Urinary bladder (tissue), 4 donors: ENCODE results near the gene NPW. TPM values are rescaled to one million over a fixed set of nuclear protein-coding genes. Genes with fewer than 3 reads are reported as not detected.
"Not testable (repeated sequence)": the region's sequence is repeated elsewhere in the genome, so short reads cannot be mapped to it uniquely, and the experiment has no call there.

Experiments
- DNase-seq: peaks from one replicate; pipeline ENCODE4 v3.0.0-alpha.2; 2015; ENCODE audit errors: extremely low spot score
- H3K27ac ChIP-seq: one replicate; pipeline ENCODE4 v1.5.1; 2013; ENCODE audit warnings: low read depth, mild to moderate bottlenecking, moderate library complexity
- H3K36me3 ChIP-seq: one replicate; pipeline ENCODE4 v1.6.1; 2013; ENCODE audit warnings: mild to moderate bottlenecking, moderate library complexity; ENCODE audit not compliant: insufficient read depth
- H3K4me1 ChIP-seq: one replicate; pipeline ENCODE4 v1.6.1; 2013; ENCODE audit warnings: mild to moderate bottlenecking, moderate library complexity; ENCODE audit not compliant: insufficient read depth
- H3K4me3 ChIP-seq: one replicate; pipeline ENCODE4 v1.5.1; 2013; ENCODE audit warnings: low read depth, low read length
- WGBS: extraction: QIAGEN DNeasy Blood & Tissue Kit; methylation state at CpG from one replicate; pipeline ENCODE4 v1.1.7; 2013; 5-methylcytosine and 5-hydroxymethylcytosine counted together
- polyA plus RNA-seq: library from polyadenylated mRNA; stranded (reverse); fragments of 200-250 nt; gene quantifications from one replicate; pipeline ENCODE4 v1.2.3, GENCODE V29; 2013
- total RNA-seq: library from RNA; depleted of rRNA; stranded (reverse); fragments of >200 nt; gene quantifications from one replicate; pipeline ENCODE4 v1.2.3, GENCODE V29; 2014
- donor health status: healthy with polysubstance abuse.
- donor health status: healthy.

The NPW gene
- total and polyA plus RNA-seq, 2 donors = 0.08 TPM; not detected in 1

DNA sequence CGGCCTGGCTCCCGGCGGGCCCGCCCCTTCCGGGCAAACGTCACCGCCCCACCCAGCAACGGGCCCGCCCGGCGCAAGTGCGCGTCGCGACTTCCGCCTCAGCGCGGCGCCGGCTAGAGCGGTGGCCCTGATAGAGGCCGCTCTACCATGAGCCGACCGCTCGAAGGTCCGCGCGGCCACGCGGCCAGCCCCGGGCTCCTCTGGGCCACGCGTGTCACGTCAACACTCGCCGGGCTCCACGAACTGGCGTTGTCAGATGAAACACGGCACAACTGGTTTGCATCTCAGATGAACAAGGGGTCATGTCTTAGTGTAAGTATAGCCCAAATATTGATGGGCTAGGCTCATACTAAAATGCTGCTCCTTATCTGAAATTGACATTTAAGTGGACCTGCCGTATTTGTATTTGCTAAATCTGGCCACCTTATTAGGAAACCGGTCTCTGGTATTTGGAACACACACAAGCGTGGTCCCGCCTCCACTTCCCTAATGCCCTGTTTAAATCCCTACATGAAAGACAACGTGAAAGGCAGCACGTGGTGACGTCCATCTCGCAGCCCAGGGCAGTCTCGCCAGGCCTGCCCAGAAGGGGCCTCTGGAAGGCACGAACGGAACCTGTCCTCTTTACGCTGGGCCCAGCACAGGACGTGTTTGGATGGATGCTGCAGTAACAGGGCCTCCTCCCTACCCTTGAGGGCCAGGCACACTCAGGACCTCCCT, 9.6 kb upstream of the NPW start, which contains the start of gene ZNF598:
TSS of gene ZNF598 (minus strand) at position 31 of the 720 bp plus-strand sequence.
- no peaks in the 10 kb centered on the region for H3K36me3 ChIP-seq
- peak; percentile 41 for DNase-seq
- WGBS = 1% methylated on average over 52 of the region's 52 CpGs
- H3K4me3 ChIP-seq = peak within 1 kb of the TSS; percentile 93
- peak within 1 kb of the TSS; percentile 84 for H3K27ac ChIP-seq
- no peaks in the 10 kb centered on the region for H3K4me1 ChIP-seq

DNA sequence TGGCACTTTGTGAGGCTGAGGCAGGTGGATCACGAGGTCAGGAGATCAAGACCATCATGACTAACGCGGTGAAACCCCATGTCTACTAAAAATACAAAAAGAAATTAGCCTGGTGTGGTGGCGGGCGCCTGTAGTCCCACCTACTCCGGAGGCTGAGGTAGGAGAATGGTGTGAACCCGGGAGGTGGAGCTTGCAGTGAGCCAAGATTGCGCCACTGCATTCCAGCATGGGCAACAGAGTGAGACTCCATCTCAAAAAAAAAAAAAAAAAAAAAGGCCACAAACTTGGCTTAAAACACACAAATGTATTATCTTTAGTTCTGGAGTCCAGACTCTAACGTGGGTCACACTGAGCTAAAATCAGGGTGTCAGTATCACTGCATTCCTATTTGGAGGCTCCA, 7.9 kb upstream of the NPW start:
- WGBS = 92% methylated on average over 9 of the region's 9 CpGs
- H3K4me3 ChIP-seq, H3K27ac ChIP-seq, DNase-seq, H3K4me1 ChIP-seq, H3K36me3 ChIP-seq: not testable (repeated sequence)

DNA sequence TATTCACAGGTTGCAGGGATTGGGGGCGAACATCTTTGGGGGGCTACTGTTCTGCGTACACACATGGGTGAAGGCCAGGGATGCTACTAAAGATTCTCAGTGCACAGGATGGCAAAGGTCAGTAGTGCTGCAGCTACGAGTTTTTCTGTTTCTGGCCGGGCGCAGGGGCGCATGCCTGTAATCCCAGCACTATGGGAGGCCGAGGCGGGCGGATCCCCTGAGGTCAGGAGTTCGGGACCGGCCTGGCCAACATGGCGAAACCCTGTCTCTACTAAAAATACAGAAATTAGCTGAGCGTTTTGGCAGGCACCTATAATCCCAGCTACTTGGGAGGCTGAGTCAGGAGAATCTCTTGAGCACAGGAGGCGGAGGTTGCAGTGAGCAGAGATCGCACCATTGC, 6.1 kb upstream of the NPW start:
- Histone ChIP-seq H3K4me1 (no peaks in the 10 kb centered on the region), H3K4me3 (no peak overlapping the region), H3K36me3 (no peaks in the 10 kb centered on the region), H3K27ac (no peak overlapping the region)
- 89% methylated on average over 15 of the region's 15 CpGs for WGBS
- no peak for DNase-seq

DNA sequence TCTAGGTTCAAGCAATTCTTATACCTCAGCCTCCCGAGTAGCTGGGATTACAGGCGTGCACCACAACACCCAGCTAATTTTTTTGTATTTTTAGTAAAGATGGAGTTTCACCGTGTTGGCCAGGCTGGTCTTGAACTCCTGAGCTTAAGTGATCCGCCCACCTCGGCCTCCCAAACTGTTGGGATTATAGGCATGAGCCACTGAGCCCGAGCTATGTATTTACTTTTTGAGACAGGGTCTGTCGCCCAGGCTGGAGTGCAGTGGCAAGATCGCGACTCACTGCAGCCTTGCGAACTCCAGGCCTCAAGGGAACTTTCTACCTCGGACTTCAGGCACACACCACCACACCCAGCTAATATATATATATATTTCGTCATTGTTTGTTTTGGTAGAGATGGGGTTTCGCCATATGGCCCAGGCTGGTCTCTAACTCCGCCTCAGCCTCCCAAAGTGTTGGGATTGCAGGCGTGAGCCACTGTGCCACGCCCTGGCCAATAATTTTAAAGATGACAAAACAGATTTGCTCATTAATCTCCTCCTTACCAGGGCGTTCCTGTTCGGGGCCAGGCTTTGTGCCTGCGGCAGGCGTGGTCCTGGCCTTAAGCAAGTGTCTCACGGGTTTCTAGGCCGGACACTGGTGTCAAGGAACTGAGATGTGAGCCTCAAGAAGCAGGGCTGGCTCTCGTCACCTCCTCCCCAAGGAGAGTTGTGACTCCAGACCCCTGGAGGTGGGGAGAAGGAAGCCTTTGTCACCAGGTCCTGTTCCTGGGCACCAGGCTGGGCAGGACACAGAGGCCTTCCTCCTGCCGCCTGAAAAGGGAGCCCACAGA, 4.3 kb upstream of the NPW start:
- Histone ChIP-seq H3K4me1 (no peaks in the 10 kb centered on the region), H3K36me3 (no peaks in the 10 kb centered on the region), H3K4me3 (no peak overlapping the region), H3K27ac (no peak overlapping the region)
- no peak for DNase-seq
- 77% methylated on average over 24 of the region's 24 CpGs for WGBS

DNA sequence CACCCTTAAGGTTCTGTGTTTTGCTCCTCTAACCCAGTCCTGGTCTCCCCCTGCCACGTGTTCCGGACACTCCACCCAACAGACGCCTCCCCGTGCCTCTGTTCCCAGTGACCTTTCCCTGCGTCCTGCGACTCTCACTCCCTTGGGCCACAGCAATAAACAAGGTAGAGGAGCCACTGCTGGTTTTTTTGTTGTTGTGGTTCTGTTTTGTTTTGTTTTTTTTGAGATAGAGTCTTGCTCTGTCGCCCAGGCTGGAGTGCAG, 3.7 kb upstream of the NPW start:
- Histone ChIP-seq H3K27ac (no peak overlapping the region), H3K4me1 (no peaks in the 10 kb centered on the region), H3K4me3 (no peak overlapping the region), H3K36me3 (no peaks in the 10 kb centered on the region)
- no peak for DNase-seq
- 81% methylated on average over 7 of the region's 7 CpGs for WGBS

DNA sequence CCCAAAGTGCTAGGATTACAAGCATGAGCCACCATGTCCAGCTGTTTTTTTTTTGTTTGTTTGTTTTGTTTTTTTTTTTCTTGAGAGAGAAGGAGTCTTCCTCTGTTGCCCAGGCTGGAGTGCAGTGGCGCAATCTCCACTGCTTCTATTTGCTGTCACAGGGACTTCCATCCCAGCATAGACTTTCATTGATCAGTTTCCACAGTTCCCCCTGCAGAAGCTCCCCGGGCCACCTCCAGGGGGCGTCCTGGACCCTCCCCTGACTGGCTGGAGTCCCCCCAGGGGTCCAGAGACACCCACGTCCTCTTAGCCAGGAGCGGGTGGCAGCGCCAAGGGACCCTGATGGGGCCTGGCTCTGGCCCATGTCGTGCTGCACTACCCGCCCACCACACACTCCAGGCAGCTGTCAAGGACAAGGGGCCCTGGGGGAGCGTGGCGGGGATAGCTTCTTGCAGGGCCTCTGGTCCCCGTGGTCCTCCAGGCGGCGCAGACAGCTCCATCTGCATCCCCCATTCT, 3.1 kb upstream of the NPW start:
- 43% methylated on average over 13 of the region's 13 CpGs for WGBS
- Histone ChIP-seq H3K4me3 (no peak overlapping the region), H3K36me3 (no peaks in the 10 kb centered on the region), H3K4me1 (no peaks in the 10 kb centered on the region), H3K27ac (no peak overlapping the region)
- no peak for DNase-seq

DNA sequence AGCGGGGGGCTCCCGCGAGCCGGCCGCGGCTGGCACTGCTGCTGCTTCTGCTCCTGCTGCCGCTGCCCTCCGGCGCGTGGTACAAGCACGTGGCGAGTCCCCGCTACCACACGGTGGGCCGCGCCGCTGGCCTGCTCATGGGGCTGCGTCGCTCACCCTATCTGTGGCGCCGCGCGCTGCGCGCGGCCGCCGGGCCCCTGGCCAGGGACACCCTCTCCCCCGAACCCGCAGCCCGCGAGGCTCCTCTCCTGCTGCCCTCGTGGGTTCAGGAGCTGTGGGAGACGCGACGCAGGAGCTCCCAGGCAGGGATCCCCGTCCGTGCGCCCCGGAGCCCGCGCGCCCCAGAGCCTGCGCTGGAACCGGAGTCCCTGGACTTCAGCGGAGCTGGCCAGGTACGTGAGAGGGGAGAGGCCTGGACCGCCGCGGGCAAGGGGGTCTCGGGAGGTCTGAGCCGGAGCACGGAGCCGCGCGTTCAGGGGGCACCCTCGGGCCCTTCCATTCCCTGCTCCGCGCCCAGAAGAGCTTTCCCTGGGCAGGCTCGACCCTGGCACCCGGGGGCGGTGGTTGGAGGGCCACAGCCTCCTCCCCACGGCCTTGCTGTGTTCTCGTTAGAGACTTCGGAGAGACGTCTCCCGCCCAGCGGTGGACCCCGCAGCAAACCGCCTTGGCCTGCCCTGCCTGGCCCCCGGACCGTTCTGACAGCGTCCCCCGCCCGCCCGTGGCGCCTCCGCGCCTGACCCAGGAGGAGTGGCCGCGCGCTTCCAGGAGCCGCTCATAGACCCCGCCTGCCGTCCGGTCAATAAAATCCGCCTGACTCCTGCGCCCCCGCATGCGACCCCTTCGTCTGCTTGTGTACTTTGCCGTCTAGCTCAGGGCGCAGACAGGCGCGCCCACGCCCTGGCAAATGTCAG, 591 bp downstream of the NPW start:
- 1% methylated on average over 96 of the region's 96 CpGs for WGBS
- Histone ChIP-seq H3K4me3 (peak overlapping the region; percentile 19), H3K4me1 (no peaks in the 10 kb centered on the region), H3K36me3 (no peaks in the 10 kb centered on the region), H3K27ac (no peak overlapping the region)
- DNase-seq = no peak

DNA sequence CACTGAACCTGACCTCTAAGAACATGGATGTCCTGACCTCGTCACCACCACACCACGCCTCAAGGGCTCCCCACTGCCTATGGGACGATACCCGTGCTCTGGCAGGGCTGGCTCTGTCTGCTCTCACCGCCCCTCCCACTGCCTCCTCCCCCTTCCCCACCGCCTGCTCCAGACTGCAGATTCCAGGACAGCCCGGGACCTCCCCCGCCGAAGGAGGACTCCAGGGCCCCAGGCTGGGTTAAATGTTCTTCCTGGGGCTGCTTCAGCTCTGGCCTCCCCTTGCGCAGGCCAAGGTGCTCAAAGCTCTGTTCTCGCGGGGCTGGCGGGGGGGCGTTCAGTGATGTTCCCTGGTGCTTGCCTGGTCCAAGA, 3.1 kb downstream of the NPW start:
- no peaks in the 10 kb centered on the region for H3K4me1 ChIP-seq
- no peak overlapping the region for H3K27ac ChIP-seq
- no peak for DNase-seq

DNA sequence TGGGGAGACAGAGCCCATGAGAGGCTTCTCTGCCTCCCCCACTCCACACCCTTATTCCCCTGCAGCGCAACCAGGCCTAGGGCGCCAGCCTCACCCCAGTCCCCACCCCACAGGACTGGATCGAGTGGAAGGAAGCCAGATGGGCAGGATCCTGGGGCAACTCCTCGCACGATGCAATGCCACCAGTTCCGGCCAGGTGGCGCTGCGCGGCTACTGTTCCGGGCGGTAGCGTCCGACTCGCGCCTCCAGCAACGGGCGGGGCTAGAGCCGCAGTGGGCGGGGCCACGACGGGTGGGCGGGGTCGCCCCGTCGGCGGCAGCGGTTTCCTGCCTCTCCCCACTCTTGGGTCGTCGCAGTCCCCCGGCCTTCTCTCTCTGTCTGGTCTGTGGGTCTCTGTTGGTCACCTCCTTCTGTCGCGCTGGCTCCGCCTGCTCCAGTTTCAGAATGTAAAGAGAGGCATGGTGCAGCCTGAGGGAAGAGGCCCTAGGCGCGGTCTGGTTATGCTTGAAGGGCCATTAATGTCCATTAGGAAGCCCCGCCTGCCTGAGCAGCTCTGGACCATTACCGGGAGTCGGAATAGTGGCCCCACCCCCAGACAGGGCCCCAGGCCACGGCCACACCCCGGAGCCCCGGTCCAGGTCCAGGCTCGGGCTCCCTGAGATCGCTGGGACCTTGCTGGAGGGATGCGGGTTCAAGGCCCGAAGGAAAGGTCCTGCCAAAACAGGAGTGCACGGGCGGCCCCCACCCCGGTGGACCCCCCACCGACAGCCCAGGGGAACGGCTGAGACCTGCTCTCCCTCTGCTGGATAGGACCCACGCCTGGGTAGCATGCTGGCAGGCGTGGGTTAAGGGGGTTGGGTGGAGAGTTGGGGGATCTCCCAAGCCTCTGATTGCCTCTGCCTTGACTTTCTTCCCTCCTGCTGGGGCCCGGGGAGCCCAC, 3.8 kb downstream of the NPW start:
- Histone ChIP-seq H3K4me1 (no peaks in the 10 kb centered on the region), H3K4me3 (no peak overlapping the region), H3K27ac (peak overlapping the region; percentile 46), H3K36me3 (no peaks in the 10 kb centered on the region)
- DNase-seq = peak; percentile 70
- 11% methylated on average over 53 of the region's 53 CpGs for WGBS

More for the DNA sequence above, 3.1 kb downstream of the NPW start:
- Histone ChIP-seq H3K36me3 (no peaks in the 10 kb centered on the region), H3K4me3 (no peak overlapping the region)
- 2% methylated on average over 14 of the region's 14 CpGs for WGBS

DNA sequence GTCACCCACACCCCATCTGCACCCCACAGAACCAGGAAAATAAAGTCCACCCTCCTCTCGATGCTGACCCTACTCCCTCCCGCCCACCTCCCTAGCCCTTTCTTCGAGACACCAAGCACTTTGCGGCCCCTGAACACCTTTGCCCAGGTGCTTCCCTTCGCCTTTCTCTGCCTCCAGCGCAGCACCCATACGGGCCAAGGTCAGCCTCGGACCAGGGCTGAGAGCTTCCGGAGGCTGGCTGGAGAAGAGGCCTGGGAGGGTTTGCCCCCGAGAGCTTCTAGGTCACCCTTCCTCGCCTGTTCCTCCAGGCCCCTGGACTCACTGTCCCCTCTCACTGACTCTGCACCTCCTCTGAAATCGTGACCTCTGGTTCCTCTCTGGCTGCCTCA, 4.4 kb downstream of the NPW start:
- Histone ChIP-seq H3K4me1 (no peaks in the 10 kb centered on the region), H3K36me3 (no peaks in the 10 kb centered on the region), H3K27ac (peak overlapping the region; percentile 46), H3K4me3 (no peak overlapping the region)
- WGBS = 91% methylated on average over 12 of the region's 12 CpGs
- no peak for DNase-seq

DNA sequence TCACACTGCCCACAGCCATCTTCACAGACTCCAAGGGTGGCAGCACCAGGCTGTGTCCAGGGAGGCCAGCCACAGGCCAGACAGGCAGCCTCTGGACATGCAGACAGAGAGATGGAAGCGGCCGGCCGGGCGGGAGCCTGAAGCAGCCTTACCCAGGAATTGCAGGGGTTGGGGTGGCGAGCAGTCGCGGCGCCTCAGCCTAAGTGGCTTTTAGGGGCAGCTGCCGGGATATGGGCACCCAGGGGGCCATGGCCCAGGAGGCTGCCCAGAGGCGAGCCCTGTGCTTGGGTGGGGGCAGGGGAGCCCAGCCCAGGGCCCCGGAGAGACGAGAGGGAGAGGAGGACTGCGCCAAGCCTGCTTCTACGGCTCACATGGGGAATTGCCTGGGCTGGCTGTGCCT, 5.7 kb downstream of the NPW start:
- no peak overlapping the region for H3K27ac ChIP-seq
- WGBS = 93% methylated on average over 14 of the region's 14 CpGs
- H3K4me3 ChIP-seq = no peak overlapping the region
- H3K36me3 ChIP-seq = no peaks in the 10 kb centered on the region
- no peak for DNase-seq
- no peaks in the 10 kb centered on the region for H3K4me1 ChIP-seq

DNA sequence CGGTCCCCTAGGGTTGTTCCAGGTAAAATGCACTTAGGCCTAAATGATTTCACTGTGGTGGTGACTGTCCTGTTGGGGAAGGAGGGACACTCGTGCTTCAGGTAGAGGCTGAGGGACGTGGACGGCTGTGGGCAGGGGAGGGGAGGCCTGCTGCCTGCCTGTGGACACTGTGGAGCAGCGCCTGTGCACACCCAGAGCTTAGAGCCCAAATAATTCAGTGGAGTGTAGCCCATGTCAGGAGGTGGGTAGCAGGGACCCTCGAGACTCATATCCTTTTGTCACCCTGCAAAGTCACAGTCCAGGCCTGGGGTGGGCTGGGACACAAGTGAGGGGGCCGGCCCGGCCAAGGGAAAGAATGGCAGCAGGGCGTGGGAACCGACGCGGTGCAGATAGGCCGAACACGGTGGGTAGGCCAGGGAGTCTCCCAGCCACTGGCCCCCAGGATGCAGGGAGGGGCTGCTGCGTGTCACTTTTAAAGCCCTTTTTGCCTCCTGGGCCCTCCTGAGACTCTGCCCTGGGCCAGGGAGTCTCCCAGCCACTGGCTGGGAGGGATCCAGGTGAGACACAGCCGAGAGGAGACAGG, 6.4 kb downstream of the NPW start:
- Histone ChIP-seq H3K4me1 (no peaks in the 10 kb centered on the region), H3K4me3 (peak overlapping the region; percentile 82), H3K27ac (peak overlapping the region; percentile 67), H3K36me3 (no peaks in the 10 kb centered on the region)
- no peak for DNase-seq
- WGBS = 84% methylated on average over 16 of the region's 16 CpGs
